GM04504 (cell line): ENCODE measurements around the gene MLIP.
"Not testable (repeated sequence)": the region's sequence is repeated elsewhere in the genome, so short reads cannot be mapped to it uniquely, and the experiment has no call there.

Experiments
- DNase-seq: peaks from one replicate; pipeline ENCODE4 v3.0.0-alpha.2; 2012; ENCODE audit warnings: low read depth

MLIP gene

GRCh38 chr6:54140811-54141210 lies 29.6 kb downstream of the MLIP start:
- no peak for DNase-seq

GRCh38 chr6:54142889-54143519 lies 31.8 kb downstream of the MLIP start:
- no peak for DNase-seq

- no peak for DNase-seq
Measured at GRCh38 chr6:54151861-54152260, 40.6 kb downstream of the MLIP start.

GRCh38 chr6:54156650-54157250 lies 45.5 kb downstream of the MLIP start:
- DNase-seq, result no peak

GRCh38 chr6:54157405-54157804 lies 46.2 kb downstream of the MLIP start:
- DNase-seq, result no peak

GRCh38 chr6:54173089-54173488 lies 61.8 kb downstream of the MLIP start:
- DNase-seq, result no peak

GRCh38 chr6:54179152-54179551 lies 67.9 kb downstream of the MLIP start:
- no peak for DNase-seq

- no peak for DNase-seq
Measured at GRCh38 chr6:54183616-54184015, 72.4 kb downstream of the MLIP start.

- DNase-seq, result no peak
Measured at GRCh38 chr6:54185885-54186284, 74.6 kb downstream of the MLIP start.

- DNase-seq, result no peak
Measured at GRCh38 chr6:54188846-54189245, 77.6 kb downstream of the MLIP start.

GRCh38 chr6:54191461-54191860 lies 80.2 kb downstream of the MLIP start:
- no peak for DNase-seq

GRCh38 chr6:54192993-54193392 lies 81.8 kb downstream of the MLIP start:
- DNase-seq, result no peak

- no peak for DNase-seq
Measured at GRCh38 chr6:54193560-54193959, 82.3 kb downstream of the MLIP start.

GRCh38 chr6:54194067-54194466 lies 82.8 kb downstream of the MLIP start:
- DNase-seq, result peak; percentile 15

GRCh38 chr6:54195637-54196036 lies 84.4 kb downstream of the MLIP start:
- DNase-seq, result no peak

- DNase-seq, result no peak
Measured at GRCh38 chr6:54196905-54197304, 85.7 kb downstream of the MLIP start.

- DNase-seq, result no peak
Measured at GRCh38 chr6:54198134-54198533, 86.9 kb downstream of the MLIP start.

GRCh38 chr6:54203474-54204035 lies 92.3 kb downstream of the MLIP start:
- DNase-seq, result not testable (repeated sequence)

- DNase-seq, result no peak
Measured at GRCh38 chr6:54204921-54205591, 93.8 kb downstream of the MLIP start.

- no peak for DNase-seq
Measured at GRCh38 chr6:54206510-54206909, 95.3 kb downstream of the MLIP start.

GRCh38 chr6:54209983-54210382 lies 98.7 kb downstream of the MLIP start:
- DNase-seq, result not testable (repeated sequence)

- no peak for DNase-seq
Measured at GRCh38 chr6:54214286-54214685, 103.0 kb downstream of the MLIP start.

GRCh38 chr6:54216336-54216735 lies 105.1 kb downstream of the MLIP start:
- no peak for DNase-seq
